Parathyroid adenoma (tissue), 2 donors: Measurements from ENCODE around the gene HSPB1.

Experiments used
- H2AFZ ChIP-seq: fragments of 300-600 bp; sonication (generic); one replicate; pipeline ENCODE4 v1.7.0; 2017; ENCODE audit warnings: antibody characterized with exemption, mild to moderate bottlenecking
- H3K27ac ChIP-seq: fragments of 300-600 bp; sonication (generic); one replicate; pipeline ENCODE4 v1.7.0; 2017
- H3K27me3 ChIP-seq: fragments of 300-600 bp; sonication (generic); one replicate; pipeline ENCODE4 v1.7.0; 2017; ENCODE audit warnings: low read length; ENCODE audit not compliant: control insufficient read depth, insufficient read depth
- H3K36me3 ChIP-seq: fragments of 300-600 bp; sonication (generic); one replicate; pipeline ENCODE4 v1.7.0; 2017; ENCODE audit warnings: low read length; ENCODE audit not compliant: control insufficient read depth, insufficient read depth
- H3K4me1 ChIP-seq: fragments of 300-600 bp; sonication (generic); one replicate; pipeline ENCODE4 v1.7.0; 2017; ENCODE audit warnings: control low read depth
- H3K4me2 ChIP-seq: fragments of 300-600 bp; sonication (generic); one replicate; pipeline ENCODE4 v1.7.0; 2017; ENCODE audit warnings: low read length
- H3K4me3 ChIP-seq: fragments of 300-600 bp; sonication (generic); one replicate; pipeline ENCODE4 v1.7.0; 2017; ENCODE audit warnings: low read depth, low read length
- H3K79me2 ChIP-seq: fragments of 300-600 bp; sonication (generic); one replicate; pipeline ENCODE4 v1.7.0; 2017; ENCODE audit warnings: control low read depth
- H3K9ac ChIP-seq: fragments of 300-600 bp; sonication (generic); one replicate; pipeline ENCODE4 v1.7.0; 2017; ENCODE audit warnings: mild to moderate bottlenecking
- H3K9me3 ChIP-seq: fragments of 300-600 bp; sonication (generic); one replicate; pipeline ENCODE4 v1.7.0; 2017; ENCODE audit warnings: low read length; ENCODE audit not compliant: control insufficient read depth
- TF ChIP-seq, protein P1 (sequence below): fragments of 300-600 bp; sonication (generic); IDR thresholded peaks from one replicate; pipeline ENCODE4 v1.7.0; 2017; ENCODE audit warnings: antibody characterized with exemption, mild to moderate bottlenecking
- donor health status: primary hyperparathyroidism.

Gene HSPB1

GRCh38 chr7:76281006-76281705 is 21.3 kb upstream of the HSPB1 start:
- TF ChIP-seq, protein P1, sequence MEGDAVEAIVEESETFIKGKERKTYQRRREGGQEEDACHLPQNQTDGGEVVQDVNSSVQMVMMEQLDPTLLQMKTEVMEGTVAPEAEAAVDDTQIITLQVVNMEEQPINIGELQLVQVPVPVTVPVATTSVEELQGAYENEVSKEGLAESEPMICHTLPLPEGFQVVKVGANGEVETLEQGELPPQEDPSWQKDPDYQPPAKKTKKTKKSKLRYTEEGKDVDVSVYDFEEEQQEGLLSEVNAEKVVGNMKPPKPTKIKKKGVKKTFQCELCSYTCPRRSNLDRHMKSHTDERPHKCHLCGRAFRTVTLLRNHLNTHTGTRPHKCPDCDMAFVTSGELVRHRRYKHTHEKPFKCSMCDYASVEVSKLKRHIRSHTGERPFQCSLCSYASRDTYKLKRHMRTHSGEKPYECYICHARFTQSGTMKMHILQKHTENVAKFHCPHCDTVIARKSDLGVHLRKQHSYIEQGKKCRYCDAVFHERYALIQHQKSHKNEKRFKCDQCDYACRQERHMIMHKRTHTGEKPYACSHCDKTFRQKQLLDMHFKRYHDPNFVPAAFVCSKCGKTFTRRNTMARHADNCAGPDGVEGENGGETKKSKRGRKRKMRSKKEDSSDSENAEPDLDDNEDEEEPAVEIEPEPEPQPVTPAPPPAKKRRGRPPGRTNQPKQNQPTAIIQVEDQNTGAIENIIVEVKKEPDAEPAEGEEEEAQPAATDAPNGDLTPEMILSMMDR, result no peak

DNA sequence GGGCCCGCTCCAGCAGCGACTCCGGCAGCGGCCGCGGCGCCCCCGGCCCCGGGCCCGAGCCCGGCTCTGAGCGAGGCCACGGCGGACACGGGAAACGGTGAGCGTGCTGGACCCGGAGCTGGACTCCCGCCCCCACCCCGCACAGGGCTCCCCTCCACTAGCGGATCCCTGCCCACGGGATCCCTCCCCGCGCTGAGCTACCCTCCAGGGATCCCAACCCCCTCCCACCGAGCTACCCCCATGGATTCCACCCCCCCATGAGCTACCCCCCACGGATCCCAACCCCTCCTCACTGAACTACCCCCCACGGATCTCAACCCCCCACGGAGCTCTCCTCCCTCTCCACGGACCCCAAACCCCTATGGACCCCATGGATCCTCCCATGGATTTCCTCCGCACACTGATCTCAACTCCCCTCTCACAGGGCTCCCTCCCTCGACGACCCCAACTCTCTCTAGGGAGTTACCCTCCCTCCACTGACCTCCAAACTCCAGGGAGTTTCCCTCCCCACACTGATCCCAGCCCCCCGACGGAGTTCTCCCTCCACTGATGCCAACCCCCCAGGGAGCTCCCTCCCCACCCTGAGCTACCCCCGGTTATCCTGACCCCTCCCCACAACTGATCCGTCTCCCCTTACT is 20.6 kb upstream of the HSPB1 start:
- H3K4me2 ChIP-seq, result peak overlapping the region; percentile 86
- H3K9ac ChIP-seq, result no peak overlapping the region
- H3K36me3 ChIP-seq, result no peaks in the 10 kb centered on the region
- no peak overlapping the region for H2AFZ ChIP-seq
- H3K27me3 ChIP-seq, result no peaks in the 10 kb centered on the region
- TF ChIP-seq, protein P1, result no peak
- no peak overlapping the region for H3K27ac ChIP-seq
- peaks cover 3% of the 10 kb centered on the region for H3K4me1 ChIP-seq
- H3K4me3 ChIP-seq, result peak overlapping the region; percentile 56
- no peaks in the 10 kb centered on the region for H3K79me2 ChIP-seq
- no peaks in the 10 kb centered on the region for H3K9me3 ChIP-seq

More at GRCh38 chr7:76281006-76281705, 21.3 kb upstream of the HSPB1 start:
- Histone ChIP-seq H3K4me2 (peak overlapping the region; percentile 77), H3K79me2 (no peaks in the 10 kb centered on the region), H3K27me3 (no peaks in the 10 kb centered on the region), H3K9ac (no peak overlapping the region), H3K4me1 (peaks cover 3% of the 10 kb centered on the region), H2AFZ (peak overlapping the region; percentile 41), H3K27ac (no peak overlapping the region), H3K36me3 (no peaks in the 10 kb centered on the region), H3K4me3 (peak overlapping the region; percentile 61), H3K9me3 (no peaks in the 10 kb centered on the region)

GRCh38 chr7:76282344-76283253 is 19.9 kb upstream of the HSPB1 start:
- no peaks in the 10 kb centered on the region for H3K9me3 ChIP-seq
- H3K4me1 ChIP-seq, result peaks cover 3% of the 10 kb centered on the region
- H3K27me3 ChIP-seq, result no peaks in the 10 kb centered on the region
- H3K36me3 ChIP-seq, result no peaks in the 10 kb centered on the region
- no peak overlapping the region for H3K9ac ChIP-seq
- peak overlapping the region; percentile 58 for H2AFZ ChIP-seq
- H3K4me2 ChIP-seq, result peak overlapping the region; percentile 86
- H3K27ac ChIP-seq, result no peak overlapping the region
- peak overlapping the region; percentile 56 for H3K4me3 ChIP-seq
- no peaks in the 10 kb centered on the region for H3K79me2 ChIP-seq
- TF ChIP-seq, protein P1, result no peak

- no peak overlapping the region for H3K4me3 ChIP-seq
- peak overlapping the region; percentile 86 for H3K4me2 ChIP-seq
- no peak overlapping the region for H2AFZ ChIP-seq
- no peaks in the 10 kb centered on the region for H3K27me3 ChIP-seq
- peaks cover 3% of the 10 kb centered on the region for H3K4me1 ChIP-seq
- no peak overlapping the region for H3K9ac ChIP-seq
- no peaks in the 10 kb centered on the region for H3K36me3 ChIP-seq
- H3K27ac ChIP-seq, result no peak overlapping the region
- no peaks in the 10 kb centered on the region for H3K9me3 ChIP-seq
- TF ChIP-seq, protein P1, result no peak
- H3K79me2 ChIP-seq, result no peaks in the 10 kb centered on the region
Measured at GRCh38 chr7:76283254-76284159, 19.0 kb upstream of the HSPB1 start.
